GM18526 (cell line): ENCODE measurements around the gene TMC5.

Experiments
- POLR2A ChIP-seq: IDR thresholded peaks from 3 replicates; pipeline ENCODE4 v1.6.1; 2011; ENCODE audit not compliant: insufficient read length; ENCODE audit errors: extremely low read depth

Gene TMC5

GRCh38 chr16:19438739-19439138 lies 21.1 kb downstream of the TMC5 start:
- TF ChIP-seq POLR2A, result no peak

GRCh38 chr16:19439483-19439882 lies 21.8 kb downstream of the TMC5 start:
- no peak for TF ChIP-seq POLR2A

GRCh38 chr16:19443659-19444058 lies 26.0 kb downstream of the TMC5 start:
- TF ChIP-seq POLR2A, result no peak

GRCh38 chr16:19446300-19446846 lies 28.7 kb downstream of the TMC5 start:
- TF ChIP-seq POLR2A, result no peak

- no peak for TF ChIP-seq POLR2A
These were observed 29.2 kb downstream of the TMC5 start for GRCh38 chr16:19446886-19447285.

GRCh38 chr16:19450186-19450585 lies 32.5 kb downstream of the TMC5 start:
- no peak for TF ChIP-seq POLR2A

GRCh38 chr16:19458722-19459379 lies 41.2 kb downstream of the TMC5 start:
- TF ChIP-seq POLR2A, result no peak

- no peak for TF ChIP-seq POLR2A
These were observed 42.7 kb downstream of the TMC5 start for GRCh38 chr16:19460397-19460796.

- TF ChIP-seq POLR2A, result no peak
These were observed 46.0 kb downstream of the TMC5 start for GRCh38 chr16:19463468-19464315.

GRCh38 chr16:19468300-19468699 lies 50.6 kb downstream of the TMC5 start:
- no peak for TF ChIP-seq POLR2A

GRCh38 chr16:19472482-19472881 lies 54.8 kb downstream of the TMC5 start:
- TF ChIP-seq POLR2A, result no peak

- TF ChIP-seq POLR2A, result no peak
These were observed 56.9 kb downstream of the TMC5 start for GRCh38 chr16:19474617-19475016.

GRCh38 chr16:19478505-19478904 lies 60.8 kb downstream of the TMC5 start:
- no peak for TF ChIP-seq POLR2A

- TF ChIP-seq POLR2A, result no peak
These were observed 61.6 kb downstream of the TMC5 start for GRCh38 chr16:19479302-19479721.

GRCh38 chr16:19481296-19481695 lies 63.6 kb downstream of the TMC5 start:
- TF ChIP-seq POLR2A, result no peak

- TF ChIP-seq POLR2A, result no peak
These were observed 64.1 kb downstream of the TMC5 start for GRCh38 chr16:19481769-19482168.
